ENCODE measurements around the gene GLA. TPM values are rescaled to one million over a fixed set of nuclear protein-coding genes. Genes with fewer than 3 reads are reported as not detected.

Gene GLA
- total RNA-seq, 1 experiment from 2014 or later, result 80.4 TPM

DNA sequence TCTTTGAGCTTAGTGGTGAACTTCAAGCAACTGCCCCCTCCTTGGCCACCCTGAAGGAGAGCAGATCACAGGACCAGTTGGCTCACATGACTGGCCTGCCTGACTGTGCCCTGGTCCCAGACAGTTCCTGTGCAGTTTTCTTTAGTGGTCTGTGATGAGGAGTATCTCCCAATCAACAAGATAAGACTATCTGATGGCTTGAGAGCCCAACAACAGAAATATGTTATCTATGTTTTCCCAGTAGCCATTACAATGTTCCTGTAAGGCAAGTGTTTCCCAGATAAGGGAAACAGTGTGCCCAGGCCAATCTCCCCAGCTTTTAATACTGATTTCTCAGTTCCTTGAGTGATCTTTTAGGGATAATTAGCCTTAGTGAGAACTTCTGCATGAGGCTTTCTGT, 45.0 kb downstream of the GLA start:
- in situ Hi-C loops (cut with HindIII; ENCODE audit: low sequenced_read_pairs), result no loop called here
- no peak for DNase-seq (ENCODE audit: low spot score)

DNA sequence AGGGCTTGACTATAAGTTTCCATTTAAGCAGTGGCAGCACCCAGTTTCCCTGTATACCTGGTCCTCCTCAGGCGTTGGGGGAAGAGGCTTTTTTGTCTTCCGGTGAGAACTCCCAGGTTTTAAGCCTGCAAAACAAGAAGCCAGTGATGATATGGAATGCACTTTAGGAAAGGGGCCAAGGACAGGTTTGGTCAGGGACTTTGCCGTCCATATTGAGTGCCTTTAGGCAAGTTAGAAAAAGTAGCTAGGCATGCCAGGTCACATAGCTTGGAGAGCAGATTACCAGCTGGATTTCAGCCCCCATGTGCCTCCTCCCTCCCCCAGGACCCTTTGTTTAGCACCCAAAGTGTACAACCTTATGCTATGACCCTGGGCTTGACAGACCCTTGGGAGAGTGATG, 45.6 kb downstream of the GLA start:
- no peak for DNase-seq (ENCODE audit: low spot score)
- in situ Hi-C loops (cut with HindIII; ENCODE audit: low sequenced_read_pairs), result no loop called here

DNA sequence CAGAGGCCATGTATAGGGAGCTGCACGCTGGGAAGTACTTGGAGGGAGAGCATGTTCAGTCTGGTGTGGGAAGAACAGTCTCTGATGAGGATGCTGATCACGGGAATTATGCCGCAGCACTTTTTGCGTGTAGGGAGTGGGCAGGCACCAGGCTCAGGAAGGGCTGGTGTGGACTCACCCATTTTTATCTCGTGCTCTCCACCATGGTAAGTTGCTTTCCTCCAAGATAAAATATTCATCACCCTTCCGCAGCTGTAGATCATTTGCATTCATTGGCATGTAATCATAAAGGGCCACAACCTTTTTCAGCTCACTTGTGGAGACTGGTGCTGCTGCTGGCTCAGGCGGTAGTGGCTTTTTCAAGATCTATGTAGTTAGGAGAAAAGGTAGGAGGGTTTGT, 47.3 kb downstream of the GLA start:
- in situ Hi-C loops (cut with HindIII; ENCODE audit: low sequenced_read_pairs), result no loop called here
- no peak for DNase-seq (ENCODE audit: low spot score)

- no peak for DNase-seq (ENCODE audit: low spot score)
- in situ Hi-C loops (cut with HindIII; ENCODE audit: low sequenced_read_pairs), result no loop called here
These were observed 47.8 kb downstream of the GLA start for GRCh38 chrX:101359966-101360365.

DNA sequence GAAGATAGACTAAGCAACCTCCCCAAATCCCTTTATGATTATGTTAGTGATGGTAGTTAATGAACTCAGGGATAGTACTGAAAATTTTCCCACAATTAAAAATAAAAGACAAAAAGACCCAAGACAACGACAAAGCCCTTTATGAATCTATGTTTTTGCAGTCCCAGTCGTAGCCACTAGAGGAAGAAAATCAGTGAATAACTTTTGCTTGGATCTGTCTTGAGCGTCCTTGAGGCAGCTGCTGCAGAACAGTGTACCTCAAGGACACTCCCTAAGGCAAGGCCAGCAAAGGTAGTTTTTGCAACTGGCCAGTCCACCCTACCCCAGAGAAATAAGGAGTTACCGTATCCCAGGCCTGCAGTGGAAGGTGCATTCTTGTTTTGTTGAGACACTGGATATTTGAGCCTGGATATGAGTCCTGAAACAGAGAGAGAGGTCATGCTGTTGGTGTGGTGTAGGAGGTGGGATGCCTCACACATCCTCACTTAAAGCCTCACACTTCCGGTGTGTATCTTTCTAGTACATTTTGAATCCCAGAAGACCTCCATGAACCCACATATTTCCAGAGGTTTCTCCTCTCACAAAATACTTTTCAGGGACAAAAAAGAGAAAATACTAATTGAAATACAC, 50.4 kb downstream of the GLA start:
- in situ Hi-C loops (cut with HindIII; ENCODE audit: low sequenced_read_pairs), result no loop called here
- DNase-seq (ENCODE audit: low spot score), result no peak

DNA sequence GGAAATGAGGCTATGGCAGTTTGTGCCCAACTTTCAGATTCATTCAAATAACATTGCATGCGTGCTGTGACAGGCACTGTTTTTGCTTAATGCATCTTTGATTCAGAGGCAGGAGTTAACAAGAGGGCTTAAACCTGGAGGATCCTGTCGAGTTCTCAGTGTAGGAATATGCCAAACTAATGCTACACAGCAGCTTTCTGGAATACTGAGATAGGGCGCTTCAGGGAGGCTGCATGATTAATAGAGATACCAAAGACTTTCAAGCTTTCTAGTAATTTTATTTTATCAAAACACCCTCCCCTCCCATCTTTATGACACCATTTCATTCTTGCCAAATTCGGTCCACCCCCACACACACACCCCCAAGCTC, 58.5 kb downstream of the GLA start:
- DNase-seq (ENCODE audit: low spot score), result no peak
- in situ Hi-C loops (cut with HindIII; ENCODE audit: low sequenced_read_pairs), result no loop called here

DNA sequence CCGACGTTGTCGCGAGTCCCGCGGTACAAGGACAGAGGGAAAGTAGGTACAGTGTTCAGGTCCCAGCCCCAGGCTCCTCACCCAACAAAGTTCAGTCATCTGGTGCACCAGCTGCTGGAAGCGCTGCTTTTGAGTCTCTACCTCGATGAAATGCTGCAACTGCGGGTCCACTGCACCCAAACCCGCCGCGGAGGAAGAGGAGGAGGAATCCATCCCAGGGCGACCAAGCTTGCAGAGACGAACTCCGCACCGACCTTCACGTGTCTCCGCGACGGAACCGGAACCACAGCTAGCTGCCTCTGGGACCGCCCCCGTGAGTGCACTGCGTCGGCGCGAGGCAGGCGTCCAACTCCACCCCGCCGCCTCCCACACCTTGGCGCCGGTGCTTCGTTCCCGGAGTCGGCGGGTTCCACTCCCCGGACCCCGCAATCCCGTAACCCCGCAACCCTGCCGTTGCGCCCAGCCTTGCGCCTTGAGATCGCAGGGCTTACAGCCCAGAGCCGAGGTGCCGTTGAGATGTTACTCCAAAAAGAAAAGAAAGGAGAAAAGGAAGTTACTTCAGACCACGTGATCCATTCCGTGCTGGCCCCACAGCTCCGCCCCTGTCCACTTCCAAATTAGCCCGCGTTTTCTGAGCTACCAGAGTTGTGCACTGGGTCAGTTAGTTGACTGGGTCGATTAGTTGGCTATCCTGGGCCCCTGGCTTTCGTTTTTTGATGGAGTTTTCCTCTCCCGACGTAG, 59.1 kb downstream of the GLA start, which contains the start of gene TIMM8A:
TIMM8A (minus strand) TSS at position 291 of the 741 bp plus-strand sequence; CDS start at position 213, 78 bp downstream.
- peak; percentile 75 for DNase-seq (ENCODE audit: low spot score)
- in situ Hi-C loops (cut with HindIII; ENCODE audit: low sequenced_read_pairs), result no loop called here

DNA sequence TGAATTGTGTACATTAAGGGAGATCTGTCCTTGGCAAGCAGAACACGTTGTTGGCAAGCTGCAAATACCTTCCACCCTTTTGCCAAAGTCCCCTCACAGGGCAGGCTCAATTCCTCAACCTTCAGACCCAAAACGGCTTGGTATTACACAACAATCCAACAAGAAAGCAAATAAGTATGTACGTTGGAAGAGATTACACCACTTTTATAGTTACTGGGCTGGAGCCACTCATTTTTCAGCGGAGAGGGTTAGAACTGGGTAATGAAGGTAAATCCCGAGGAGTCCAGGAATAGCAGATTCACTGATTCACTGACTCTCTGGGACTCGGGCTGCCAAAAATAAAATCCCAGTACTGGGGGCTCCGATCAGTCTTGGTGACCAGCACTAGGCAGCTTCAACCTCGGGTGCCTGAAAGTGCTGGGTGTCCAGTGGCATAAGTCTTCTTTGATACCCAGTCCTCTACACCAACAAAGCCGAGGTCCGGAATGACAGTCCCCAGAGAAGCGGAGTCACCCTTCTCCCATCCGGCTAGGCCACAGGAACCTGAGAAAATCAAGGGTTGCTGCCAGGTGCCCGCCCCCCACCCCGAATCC, 59.8 kb downstream of the GLA start:
- no peak for DNase-seq (ENCODE audit: low spot score)

More for the DNA sequence above, 59.8 kb downstream of the GLA start:
- in situ Hi-C loops (cut with HindIII; ENCODE audit: low sequenced_read_pairs), result no loop called here

Other genes starting within 250 kb of the GLA start
- gene DRP2, start 188.1 kb downstream of the GLA start, total RNA-seq (2014; rRNA removed; shearing (Covaris generic)), result not detected in 2 replicates
- gene TAF7L, start 116.6 kb downstream of the GLA start, total RNA-seq (2014; rRNA removed; shearing (Covaris generic)), result not detected in 2 replicates
- gene TIMM8A, start 59.2 kb downstream of the GLA start, total RNA-seq (2014; rRNA removed; shearing (Covaris generic)), result 9.2 and 17.0 TPM in 2 replicates
- gene BTK, start 21.7 kb downstream of the GLA start, total RNA-seq (2014; rRNA removed; shearing (Covaris generic)), result not detected in 2 replicates
- 415 and 688 TPM in 2 replicates for gene RPL36A, start 16.9 kb downstream of the GLA start, total RNA-seq (2014; rRNA removed; shearing (Covaris generic))
- gene HNRNPH2, start 297 bp upstream of the GLA start, total RNA-seq (2014; rRNA removed; shearing (Covaris generic)), result 44.3 and 54.6 TPM in 2 replicates
- not detected in 2 replicates for gene ARMCX4, start 77.5 kb upstream of the GLA start, total RNA-seq (2014; rRNA removed; shearing (Covaris generic))
- 0.25 and 1.1 TPM in 2 replicates for gene ARMCX1, start 142.6 kb upstream of the GLA start, total RNA-seq (2014; rRNA removed; shearing (Covaris generic))
- 33.3 and 50.2 TPM in 2 replicates for gene ARMCX6, start 210.1 kb upstream of the GLA start, total RNA-seq (2014; rRNA removed; shearing (Covaris generic))
- gene ARMCX3, start 215.2 kb upstream of the GLA start, total RNA-seq (2014; rRNA removed; shearing (Covaris generic)), result 23.8 and 31.4 TPM in 2 replicates

All from G401 (cell line).